Psoas muscle (tissue), 8 donors: ENCODE measurements around the gene MED7. TPM values are rescaled to one million over a fixed set of nuclear protein-coding genes. Genes with fewer than 3 reads are reported as not detected.
"Not testable (repeated sequence)": the region's sequence is repeated elsewhere in the genome, so short reads cannot be mapped to it uniquely, and the experiment has no call there.

Experiments used
- ATAC-seq, 4 donors: fragments of 200-7000 bp; cut with Tn5 transposase; one replicate each; pipeline ENCODE4 v1.9.1; 2020; ENCODE audit warnings: moderate library complexity in 3 of 4, mild to moderate bottlenecking in 2 of 4
- DNase-seq, 2 donors: peaks; one replicate each; pipeline ENCODE4 v3.0.0-alpha.2; 2020
- H3K27ac ChIP-seq: fragments of 200-600 bp; one replicate; pipeline ENCODE4 v1.8.0; 2022
- H3K27me3 ChIP-seq, 3 donors: fragments of 200-600 bp in 1 of 3; one replicate each; pipeline versions ENCODE4 v1.6.1 to v1.8.0; 2013 to 2022; ENCODE audit warnings: low read length in 2 of 3, mild to moderate bottlenecking in 2 of 3, moderate library complexity in 1 of 3; ENCODE audit not compliant: insufficient read depth in 3 of 3
- H3K36me3 ChIP-seq, 2 donors: fragments of 200-600 bp in 1 of 2; one replicate each; pipeline versions ENCODE4 v1.6.1 to v1.8.0; 2013 to 2022; ENCODE audit warnings: low read depth in 1 of 2, mild to moderate bottlenecking in 1 of 2, moderate library complexity in 1 of 2; ENCODE audit not compliant: insufficient read depth in 1 of 2
- H3K4me1 ChIP-seq: fragments of 200-600 bp; one replicate; pipeline ENCODE4 v1.8.0; 2022
- H3K4me3 ChIP-seq: fragments of 200-600 bp; one replicate; pipeline ENCODE4 v1.8.0; 2022; ENCODE audit warnings: mild to moderate bottlenecking
- H3K9me3 ChIP-seq: fragments of 200-600 bp; one replicate; pipeline ENCODE4 v1.8.0; 2022
- CTCF ChIP-seq: fragments of 200-600 bp; IDR thresholded peaks from one replicate; pipeline ENCODE4 v1.8.0; 2022; ENCODE audit warnings: antibody characterized with exemption
- WGBS, 3 donors: extraction: QIAGEN DNeasy Blood & Tissue Kit; methylation state at CpG; one replicate each; pipeline versions ENCODE4 v1.1.6 to v1.1.7; 2013; 5-methylcytosine and 5-hydroxymethylcytosine counted together
- intact Hi-C, 2 donors: fragments of 100-400 bp; cut with DNase I; formaldehyde crosslinking; loops; one replicate each; pipeline versions ENCODE4 v1.11.0 to v1.14.2; 2022
- polyA plus RNA-seq, 3 donors: library from polyadenylated mRNA; stranded (reverse); fragments of 200-250 nt; gene quantifications; one replicate each; pipeline ENCODE4 v1.2.3, GENCODE V29; 2013
- total RNA-seq, 4 donors: library from RNA; stranded (reverse); fragmentation: NEBNext Ultra II Directional in 2 of 4; extraction: Animal tissue kit (Norgen Biotek cat#: 25700) in 2 of 4; gene quantifications; one replicate each; pipeline versions ENCODE4 v1.2.1 to v1.2.4, GENCODE V29; 2021 to 2023
- donor health status: healthy with polysubstance abuse.
- donor health status: DM: no; HTN: no; CAD: no; lungs with moderate emphysema.
- donor health status: Bipolar disorder and iron deficiency.
- donor health status: healthy.
- donor health status: DM: yes; HTN: yes; CAD: no.
- donor health status: DM: no; HTN: no; CAD: no.
- donor health status: DM: no; HTN: no; CAD: no.
- donor health status: DM: yes; HTN: yes; CAD: no.

Gene MED7
- total and polyA plus RNA-seq, 7 donors, result 10.6 to 17.5 (median 11.8) TPM

GRCh38 chr5:157186309-157187045 lies 43.8 kb upstream of the MED7 start:
- ATAC-seq, result no peak
- WGBS, 3 donors, result 76 to 78% (median 77%) methylated on average over 12 of the region's 12 CpGs
- Histone ChIP-seq H3K9me3 (no peaks in the 10 kb centered on the region), H3K36me3 (no peaks in the 10 kb centered on the region), H3K27ac (no peak overlapping the region), H3K4me1 (no peaks in the 10 kb centered on the region), H3K4me3 (no peak overlapping the region), H3K27me3 (peaks cover 0 to 3% (median 3%) of the 10 kb centered on the region in 3 donors)
- DNase-seq, result no peak
- TF ChIP-seq CTCF, result no peak
- intact Hi-C loops, result no loop called here

GRCh38 chr5:157185122-157185521 lies 42.5 kb upstream of the MED7 start:
- DNase-seq, H3K4me1 ChIP-seq, H3K4me3 ChIP-seq, H3K9me3 ChIP-seq, intact Hi-C loops, H3K36me3 ChIP-seq, H3K27ac ChIP-seq, H3K27me3 ChIP-seq, ATAC-seq: not testable (repeated sequence)
- 87 to 90% (median 87%) methylated on average over 6 of the region's 6 CpGs for WGBS, 3 donors

DNA sequence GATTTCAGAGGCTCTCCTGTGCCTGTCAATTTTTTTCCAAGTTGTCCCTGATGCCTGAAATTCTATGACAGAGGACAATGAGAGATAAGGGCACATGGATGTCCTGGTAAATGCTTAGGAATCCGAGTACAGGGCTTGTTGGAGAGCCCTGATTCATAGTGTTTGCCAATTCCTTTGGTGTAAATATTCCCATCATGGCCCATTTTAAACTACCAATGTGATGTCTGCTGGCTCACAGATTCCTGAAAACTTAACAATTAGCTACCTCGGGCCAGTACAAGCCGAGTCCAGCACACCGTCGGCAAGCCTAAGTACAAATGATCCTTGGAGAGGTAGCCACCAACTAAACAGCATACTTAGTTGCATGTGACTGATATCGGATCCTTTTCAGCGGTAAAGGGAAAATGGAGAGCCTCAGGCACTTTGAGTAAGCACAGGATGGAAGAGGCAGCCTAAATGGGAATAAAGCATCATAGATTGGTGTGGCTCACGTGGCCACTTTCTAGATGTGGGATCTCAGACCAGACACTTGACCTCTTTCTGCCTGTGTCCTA lies 41.5 kb upstream of the MED7 start:
- Histone ChIP-seq H3K36me3 (no peaks in the 10 kb centered on the region), H3K9me3 (no peaks in the 10 kb centered on the region), H3K4me3 (no peak overlapping the region), H3K27me3 (peaks cover 0 to 2% (median 0%) of the 10 kb centered on the region in 3 donors), H3K27ac (no peak overlapping the region), H3K4me1 (no peaks in the 10 kb centered on the region)
- no peak for DNase-seq
- intact Hi-C loops, result no loop called here
- TF ChIP-seq CTCF, result no peak
- WGBS, 3 donors, result 75 to 89% (median 77%) methylated on average over 8 of the region's 8 CpGs
- no peak for ATAC-seq

DNA sequence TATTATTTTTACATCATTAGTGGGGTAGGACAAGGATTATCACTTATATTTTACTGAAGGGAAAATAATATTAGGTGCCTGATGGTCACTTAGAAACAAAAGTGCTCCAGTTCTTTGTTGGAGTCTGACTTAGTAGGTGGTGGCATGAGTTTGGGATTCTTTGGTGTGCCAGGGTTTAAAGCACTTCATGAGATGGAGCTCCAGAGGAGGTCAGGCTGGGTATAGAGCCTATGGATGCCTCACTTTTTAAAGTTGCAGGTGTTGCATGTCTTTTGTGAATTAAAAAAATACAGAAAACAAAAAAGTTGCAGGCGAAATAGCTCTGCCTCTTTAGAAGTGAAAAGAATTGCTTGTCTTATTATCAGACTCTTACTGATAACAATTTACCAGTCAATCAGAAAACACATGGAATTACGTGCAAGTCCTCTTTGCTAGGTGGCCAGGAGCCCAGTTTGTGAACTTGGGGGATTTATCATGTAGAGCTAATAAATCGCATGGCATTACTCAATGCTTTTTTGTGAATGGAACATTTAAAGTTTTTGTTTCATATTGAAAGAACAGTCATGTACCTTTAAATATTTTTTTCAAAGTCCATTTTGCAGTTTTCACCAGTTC lies 39.6 kb upstream of the MED7 start:
- no peak overlapping the region for H3K27ac ChIP-seq
- no peak overlapping the region for H3K4me3 ChIP-seq
- intact Hi-C loops, result no loop called here
- no peaks in the 10 kb centered on the region for H3K9me3 ChIP-seq
- no peaks in the 10 kb centered on the region for H3K4me1 ChIP-seq
- TF ChIP-seq CTCF, result no peak
- H3K27me3 ChIP-seq, result peaks cover 0 to 2% (median 0%) of the 10 kb centered on the region in 3 donors
- no peaks in the 10 kb centered on the region for H3K36me3 ChIP-seq
- DNase-seq, result no peak
- WGBS, 3 donors, result 70 to 75% (median 74%) methylated on average over 3 of the region's 3 CpGs
- no peak for ATAC-seq
